IMR-90 (cell line): ENCODE measurements around the gene GLIS1. TPM values are rescaled to one million over a fixed set of nuclear protein-coding genes. Genes with fewer than 3 reads are reported as not detected.

Source experiments
- ATAC-seq: fragments of 200-7000 bp; cut with Tn5 transposase; 2 replicates; pipeline ENCODE4 v1.9.1; 2020; ENCODE audit warnings: low read depth, mild to moderate bottlenecking, moderate library complexity
- BruUV-seq: library from RNA; stranded (reverse); fragments of 400-500 nt; replicated peaks from 2 replicates; lab custom pipeline; 2021; lab: Mats Ljungman, UMichigan
- CTCF ChIA-PET: fragments of 300-600 bp; formaldehyde crosslinking; extraction: SDS; loops from one replicate; lab custom pipeline; 2021; ENCODE audit warnings: antibody characterized with exemption; lab: Yijun Ruan, JAX
- POLR2A ChIA-PET: fragments of 300-600 bp; sonication (Branson Sonifier 250); formaldehyde crosslinking; loops from one replicate; lab custom pipeline; 2022; ENCODE audit warnings: antibody characterized with exemption; ENCODE audit not compliant: unreplicated experiment; lab: Charles Lee
- DNase-seq: peaks from one replicate; pipeline ENCODE4 v3.0.0; 2013
- H2AFZ ChIP-seq: replicated peaks from 2 replicates; pipeline ENCODE3; 2013; ENCODE audit warnings: low read length, mild to moderate bottlenecking; ENCODE audit not compliant: poor library complexity
- H2AK5ac ChIP-seq: 2 replicates; pipeline ENCODE4 v1.6.1; 2013; ENCODE audit warnings: low read depth, low read length, inconsistent platforms
- H2AK9ac ChIP-seq: replicated peaks from 2 replicates; pipeline ENCODE3; 2013; ENCODE audit warnings: mild to moderate bottlenecking, low read depth, low read length, moderate library complexity; ENCODE audit not compliant: poor library complexity
- H2BK120ac ChIP-seq: 2 replicates; pipeline ENCODE4 v1.6.1; 2013; ENCODE audit warnings: low read depth, low read length, inconsistent platforms
- H2BK15ac ChIP-seq: 3 replicates; pipeline ENCODE4 v1.6.1; 2013; ENCODE audit warnings: low read depth, low read length, inconsistent platforms
- H2BK20ac ChIP-seq: 2 replicates; pipeline ENCODE4 v1.6.1; 2013; ENCODE audit warnings: low read depth, mild to moderate bottlenecking, inconsistent platforms, low read length, moderate library complexity
- H2BK5ac ChIP-seq: 2 replicates; pipeline ENCODE4 v1.6.1; 2013; ENCODE audit warnings: mild to moderate bottlenecking, low read depth, low read length, inconsistent platforms; ENCODE audit not compliant: poor library complexity, severe bottlenecking
- H3K14ac ChIP-seq: replicated peaks from 2 replicates; pipeline ENCODE4 v1.6.1; 2013; ENCODE audit warnings: low read depth, low read length, inconsistent platforms
- H3K18ac ChIP-seq: 2 replicates; pipeline ENCODE4 v1.6.1; 2013; ENCODE audit warnings: low read depth, low read length, control low read depth
- H3K23ac ChIP-seq: 2 replicates; pipeline ENCODE4 v1.6.1; 2013; ENCODE audit warnings: low read depth, low read length, inconsistent platforms
- H3K27ac ChIP-seq: 2 replicates; pipeline ENCODE4 v1.5.1; 2013; ENCODE audit warnings: mild to moderate bottlenecking, control low read depth, low read length; ENCODE audit not compliant: insufficient read depth
- H3K27me3 ChIP-seq: 2 replicates; pipeline ENCODE4 v1.6.1; 2013; ENCODE audit warnings: low read length; ENCODE audit not compliant: control insufficient read depth, insufficient read depth
- H3K36me3 ChIP-seq: 2 replicates; pipeline ENCODE4 v1.6.1; 2013; ENCODE audit warnings: low read length, mixed read lengths; ENCODE audit not compliant: control insufficient read depth, insufficient read depth
- H3K4ac ChIP-seq: 2 replicates; pipeline ENCODE4 v1.6.1; 2013; ENCODE audit warnings: low read depth, low read length, inconsistent platforms
- H3K4me1 ChIP-seq: 2 replicates; pipeline ENCODE4 v1.6.1; 2013; ENCODE audit warnings: low read length, mixed read lengths; ENCODE audit not compliant: control insufficient read depth, insufficient read depth
- H3K4me2 ChIP-seq: 2 replicates; pipeline ENCODE4 v1.6.1; 2013; ENCODE audit warnings: low read depth, mild to moderate bottlenecking, control low read depth, low read length, moderate library complexity
- H3K4me3 ChIP-seq: 2 replicates; pipeline ENCODE4 v1.5.1; 2013; ENCODE audit warnings: low read depth, mild to moderate bottlenecking, control low read depth, low read length, moderate library complexity; ENCODE audit not compliant: insufficient read depth
- H3K56ac ChIP-seq: 2 replicates; pipeline ENCODE4 v1.6.1; 2013; ENCODE audit warnings: low read length, inconsistent platforms; ENCODE audit not compliant: insufficient read depth; ENCODE audit errors: extremely low read depth
- H3K79me1 ChIP-seq, 2 experiments: 2 replicates each; pipeline ENCODE4 v1.6.1; 2013; ENCODE audit warnings: low read length in 2 of 2, inconsistent platforms in 1 of 2, low read depth in 1 of 2
- H3K9ac ChIP-seq: 2 replicates; pipeline ENCODE4 v1.6.1; 2013; ENCODE audit warnings: low read depth, low read length, control low read depth
- H3K9me1 ChIP-seq: 2 replicates; pipeline ENCODE4 v1.6.1; 2013; ENCODE audit warnings: low read length, inconsistent platforms; ENCODE audit not compliant: insufficient read depth
- H3K9me3 ChIP-seq: 2 replicates; pipeline ENCODE4 v1.6.1; 2013; ENCODE audit warnings: low read length; ENCODE audit not compliant: control insufficient read depth, insufficient read depth
- H4K20me1 ChIP-seq: 2 replicates; pipeline ENCODE4 v1.6.1; 2013; ENCODE audit warnings: low read length, inconsistent platforms; ENCODE audit not compliant: insufficient read depth
- H4K5ac ChIP-seq: 2 replicates; pipeline ENCODE4 v1.6.1; 2013; ENCODE audit warnings: mild to moderate bottlenecking, low read depth, low read length, control low read depth
- H4K8ac ChIP-seq, 2 experiments: 2 replicates each; pipeline ENCODE4 v1.6.1; 2013; ENCODE audit warnings: low read depth in 2 of 2, low read length in 2 of 2, control low read depth in 1 of 2, inconsistent platforms in 1 of 2
- H4K91ac ChIP-seq: 2 replicates; pipeline ENCODE4 v1.6.1; 2013; ENCODE audit warnings: low read depth, low read length, inconsistent platforms; ENCODE audit not compliant: insufficient read depth
- BHLHE40 ChIP-seq: fragments of 150-350 bp; IDR thresholded peaks from 2 replicates; pipeline ENCODE4 v1.6.1; 2016; ENCODE audit warnings: mild to moderate bottlenecking, low read depth, low read length
- CEBPB ChIP-seq: IDR thresholded peaks from 2 replicates; pipeline ENCODE4 v1.6.1; 2012; ENCODE audit warnings: low read depth, low read length, improper control_type of control experiment
- CHD1 ChIP-seq: IDR thresholded peaks from 2 replicates; pipeline ENCODE4 v1.6.1; 2012; ENCODE audit warnings: low read depth, low read length, improper control_type of control experiment
- CTCF ChIP-seq: conservative IDR thresholded peaks from 2 replicates; pipeline ENCODE4 v1.5.1; 2012; ENCODE audit warnings: mild to moderate bottlenecking, low read depth, low read length, improper control_type of control experiment
- FOS ChIP-seq: fragments of 150-350 bp; IDR thresholded peaks from 2 replicates; pipeline ENCODE4 v1.6.1; 2016; ENCODE audit warnings: low read depth, low read length
- MAFK ChIP-seq: IDR thresholded peaks from 2 replicates; pipeline ENCODE4 v1.6.1; 2012; ENCODE audit warnings: low read depth, low read length, improper control_type of control experiment
- MAZ ChIP-seq: IDR thresholded peaks from 2 replicates; pipeline ENCODE4 v1.6.1; 2012; ENCODE audit warnings: low read depth, mild to moderate bottlenecking, low read length, improper control_type of control experiment, moderate library complexity, borderline replicate concordance
- MXI1 ChIP-seq: IDR thresholded peaks from 2 replicates; pipeline ENCODE4 v1.6.1; 2012; ENCODE audit warnings: low read depth, mild to moderate bottlenecking, low read length, moderate library complexity, borderline replicate concordance
- POLR2A ChIP-seq: IDR thresholded peaks from 2 replicates; pipeline ENCODE4 v1.6.1; 2012; ENCODE audit warnings: mild to moderate bottlenecking, low read depth, low read length
- RAD21 ChIP-seq: IDR thresholded peaks from 2 replicates; pipeline ENCODE4 v1.6.1; 2012; ENCODE audit warnings: low read length, improper control_type of control experiment
- RCOR1 ChIP-seq: IDR thresholded peaks from 2 replicates; pipeline ENCODE4 v1.6.1; 2012; ENCODE audit warnings: mild to moderate bottlenecking, low read length, improper control_type of control experiment; ENCODE audit not compliant: insufficient replicate concordance
- RFX5 ChIP-seq: IDR thresholded peaks from 2 replicates; pipeline ENCODE4 v1.8.0; 2012; ENCODE audit warnings: low read depth, mild to moderate bottlenecking, low read length, moderate library complexity
- SMC3 ChIP-seq: fragments of 150-350 bp; IDR thresholded peaks from 2 replicates; pipeline ENCODE4 v1.6.1; 2016; ENCODE audit warnings: low read depth, mild to moderate bottlenecking, antibody characterized with exemption, low read length, moderate library complexity
- USF2 ChIP-seq: fragments of 150-350 bp; IDR thresholded peaks from 2 replicates; pipeline ENCODE4 v1.6.1; 2017; ENCODE audit warnings: mild to moderate bottlenecking, antibody characterized with exemption, low read length, low read depth
- WGBS, 2 experiments: methylation state at CpG; one replicate each; pipeline versions ENCODE4 v1.1.5 to v1.1.7; 2013; ENCODE audit warnings: missing lambda C conversion rate in 2 of 2; ENCODE audit not compliant: insufficient read length in 1 of 2; ENCODE audit errors: extremely low coverage in 2 of 2; 5-methylcytosine and 5-hydroxymethylcytosine counted together
- dilution Hi-C: fragments of 300-500 bp; cut with HindIII; formaldehyde crosslinking; loops from one replicate; pipeline ENCODE4 v1.14.3; 2018; ENCODE audit warnings: low sequenced_read_pairs; ENCODE audit not compliant: unreplicated experiment
- in situ Hi-C: fragments of 300-500 bp; cut with MboI; formaldehyde crosslinking; loops from 3 replicates; pipeline ENCODE4 v1.14.3; 2019; ENCODE audit warnings: low sequenced_read_pairs, inconsistent platforms, mixed read lengths
- intact Hi-C: fragments of 100-400 bp; cut with micrococcal nuclease; formaldehyde crosslinking; loops from 2 replicates; pipeline ENCODE4 v1.10.0; 2022
- polyA plus RNA-seq, 3 experiments: library from polyadenylated mRNA; depleted of rRNA; stranded (reverse); fragments of >200 nt; gene quantifications; 2 replicates each; pipeline ENCODE4 v1.2.3, GENCODE V29; 2012; ENCODE audit warnings: low replicate concordance in 1 of 3
- total RNA-seq: library from RNA; depleted of rRNA; stranded (reverse); fragments of >200 nt; gene quantifications from 2 replicates; pipeline ENCODE4 v1.2.3, GENCODE V29; 2012

Gene GLIS1
- total and polyA plus RNA-seq, 2 of the 4 experiments (the other 2 are of a cell fraction) = 0.18 to 2.3 TPM

DNA sequence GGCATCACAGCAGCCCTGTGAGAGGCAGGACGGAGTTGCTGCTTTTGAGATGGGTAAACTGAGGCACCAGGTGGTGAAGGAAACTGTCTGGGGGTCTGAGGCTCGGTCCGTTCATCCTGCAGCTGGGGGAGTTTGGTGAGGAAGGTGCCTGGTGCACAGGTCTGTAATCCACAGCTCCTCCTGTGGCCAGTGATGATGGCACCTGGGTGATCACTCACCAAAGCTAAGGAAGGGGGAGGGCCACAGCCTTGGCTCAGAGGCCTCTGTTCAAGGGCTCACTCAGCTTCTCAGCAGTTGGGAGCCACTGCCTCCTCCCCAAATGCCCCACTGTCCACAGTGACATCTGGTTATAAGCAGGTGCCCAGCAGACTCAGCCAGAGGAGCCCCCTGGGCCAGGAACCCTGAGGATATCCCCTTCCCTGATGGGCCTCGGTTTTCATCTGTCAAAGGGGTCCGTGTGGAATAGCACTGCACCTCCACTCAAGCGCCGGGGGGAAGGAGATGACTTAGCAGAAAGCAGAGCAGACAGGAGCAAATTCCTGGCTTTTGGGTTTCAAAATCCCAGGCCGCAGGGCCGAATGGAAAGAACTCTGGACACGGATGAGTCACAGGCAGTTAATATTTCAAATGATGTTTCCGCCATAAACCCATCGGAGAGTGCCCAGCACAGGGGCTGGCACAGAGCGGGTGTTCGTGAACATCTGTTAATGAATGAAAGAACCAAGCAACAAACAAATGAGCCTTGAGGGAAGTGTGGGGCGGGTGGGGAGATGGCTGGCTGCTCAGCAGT, 197.0 kb downstream of the GLIS1 start (continued):
- TF ChIP-seq POLR2A (peak; percentile 27; the same call in 1 of the 2 replicates), RAD21 (peak; percentile 15; the same call in 1 of the 2 replicates), BHLHE40 (peak; percentile 26; the same call in 1 of the 2 replicates)

GRCh38 chr1:53541263-53541625, 197.7 kb downstream of the GLIS1 start:
- Histone ChIP-seq H3K27ac (peak overlapping the region; percentile 92), H3K4me2 (no peak overlapping the region), H3K9me3 (no peaks in the 10 kb centered on the region), H3K56ac (no peak overlapping the region), H2BK20ac (peak overlapping the region; percentile 96), H2BK120ac (peak overlapping the region; percentile 99), H2AFZ (peak overlapping the region; percentile 91), H4K91ac (peak overlapping the region; percentile 99), H3K4me1 (peaks cover 41% of the 10 kb centered on the region), H4K8ac (peak overlapping the region; percentile 77 to 90), H2BK5ac (peak overlapping the region; percentile 96), H2AK5ac (peak overlapping the region; percentile 99), H3K9ac (peak overlapping the region; percentile 19; the same call in 1 of the 2 replicates), H4K5ac (peak overlapping the region; percentile 79), H3K4me3 (no peak overlapping the region), H2BK15ac (peak overlapping the region; percentile 99; the same call in 2 of the 3 replicates), H3K36me3 (no peaks in the 10 kb centered on the region), H4K20me1 (no peaks in the 10 kb centered on the region), H3K9me1 (peaks cover 32% of the 10 kb centered on the region), H3K14ac (peak overlapping the region; percentile 97), H3K4ac (peak overlapping the region; percentile 99), H3K23ac (peak overlapping the region; percentile 89), H3K18ac (peak overlapping the region; percentile 86), H3K79me1 (peaks cover 0 to 25% of the 10 kb centered on the region in 2 experiments; a peak in 2 of 4 replicates), H2AK9ac (peak overlapping the region; percentile 98), H3K27me3 (no peaks in the 10 kb centered on the region)
- intact Hi-C loops (no loop called here), dilution Hi-C loops (no loop called here), in situ Hi-C loops (no loop called here)
- POLR2A ChIA-PET = no interaction called here
- no peak for ATAC-seq
- WGBS, 2 experiments = no CpG with 5 or more reads among the region's 2 CpGs
- BruUV-seq = no TSS peak
- DNase-seq = no peak
- TF ChIP-seq CEBPB (no peak), CTCF (no peak), SMC3 (no peak), MAFK (no peak), MXI1 (no peak), RCOR1 (no peak), POLR2A (no peak), BHLHE40 (no peak), CHD1 (no peak), MAZ (no peak), FOS (no peak), RFX5 (no peak), RAD21 (no peak), USF2 (no peak)
- CTCF ChIA-PET = interaction anchor here (0.7 to 0.9 kb wide), 2 partner anchors 12 to 31 kb away, joined by 3 to 4 read pairs; no protein-coding TSS in a partner anchor
